H1 (cell line): ENCODE results near the gene BSCL2. TPM values are rescaled to one million over a fixed set of nuclear protein-coding genes. Genes with fewer than 3 reads are reported as not detected.

Source experiments
- ASH2L ChIP-seq: fragments of 200-600, 300-600 bp; sonication (generic); IDR thresholded peaks from one replicate; pipeline ENCODE4 v1.7.1; 2017; ENCODE audit warnings: low read length
- CHD7 ChIP-seq: fragments of 300-600 bp; sonication (generic); IDR thresholded peaks from 2 replicates; pipeline ENCODE4 v1.7.1; 2012; ENCODE audit warnings: low read length, moderate library complexity, mild to moderate bottlenecking, inconsistent platforms; ENCODE audit not compliant: insufficient replicate concordance
- POLR2A ChIP-seq, 2 experiments: IDR thresholded peaks; 1 replicate in 1 of 2; 2 replicates in 1 of 2; pipeline ENCODE4 v1.6.1; 2011; ENCODE audit warnings: low read depth in 2 of 2, low read length in 2 of 2, mild to moderate bottlenecking in 2 of 2; ENCODE audit errors: control extremely low read depth in 1 of 2
- POLR2AphosphoS5 ChIP-seq: IDR thresholded peaks from 2 replicates; pipeline ENCODE4 v1.6.1; 2011; ENCODE audit warnings: low read depth, low read length
- RFX5 ChIP-seq: IDR thresholded peaks from 2 replicates; pipeline ENCODE4 v1.6.1; 2011; ENCODE audit warnings: low read depth, low read length, improper control_type of control experiment, borderline replicate concordance
- SIRT6 ChIP-seq: IDR thresholded peaks from one replicate; pipeline ENCODE4 v1.7.1; 2012; ENCODE audit warnings: low read length, inconsistent platforms
- SP2 ChIP-seq: IDR thresholded peaks from 2 replicates; pipeline ENCODE4 v1.6.1; 2012; ENCODE audit warnings: mild to moderate bottlenecking, low read length, inconsistent platforms
- SP4 ChIP-seq: IDR thresholded peaks from 2 replicates; pipeline ENCODE4 v1.6.1; 2012; ENCODE audit warnings: low read length, inconsistent platforms
- USF2 ChIP-seq: IDR thresholded peaks from 2 replicates; pipeline ENCODE4 v1.6.1; 2011; ENCODE audit warnings: low read length, improper control_type of control experiment
- ZNF274 ChIP-seq: IDR thresholded peaks from 2 replicates; pipeline ENCODE4 v1.7.0; 2012; ENCODE audit warnings: low read length, borderline replicate concordance; ENCODE audit errors: extremely low read depth
- polyA plus RNA-seq, 7 experiments: library from polyadenylated mRNA; depleted of rRNA in 3 of 7; stranded (reverse) in 5 of 7; unstranded in 2 of 7; fragments of >200 nt in 5 of 7; fragments of 200-250 nt in 2 of 7; gene quantifications; 1 replicate in 5 of 7; 2 replicates in 1 of 7; 4 replicates in 1 of 7; pipeline versions ENCODE4 v1.2.1 to v1.2.3, GENCODE V29; 2011 to 2013; ENCODE audit warnings: missing spikeins in 2 of 7, mixed read lengths in 2 of 7
- total RNA-seq: library from RNA; stranded (reverse); fragmentation: NEBNext Ultra II Directional; extraction: Animal tissue kit (Norgen Biotek cat#: 25700); gene quantifications from 2 replicates; pipeline ENCODE4 v1.2.1, GENCODE V29; 2021

Gene BSCL2
- total and polyA plus RNA-seq, 2 of the 8 experiments (the other 6 are each of a cell fraction or from before 2014, with no cell fraction given), result 59.5 to 264 TPM

DNA sequence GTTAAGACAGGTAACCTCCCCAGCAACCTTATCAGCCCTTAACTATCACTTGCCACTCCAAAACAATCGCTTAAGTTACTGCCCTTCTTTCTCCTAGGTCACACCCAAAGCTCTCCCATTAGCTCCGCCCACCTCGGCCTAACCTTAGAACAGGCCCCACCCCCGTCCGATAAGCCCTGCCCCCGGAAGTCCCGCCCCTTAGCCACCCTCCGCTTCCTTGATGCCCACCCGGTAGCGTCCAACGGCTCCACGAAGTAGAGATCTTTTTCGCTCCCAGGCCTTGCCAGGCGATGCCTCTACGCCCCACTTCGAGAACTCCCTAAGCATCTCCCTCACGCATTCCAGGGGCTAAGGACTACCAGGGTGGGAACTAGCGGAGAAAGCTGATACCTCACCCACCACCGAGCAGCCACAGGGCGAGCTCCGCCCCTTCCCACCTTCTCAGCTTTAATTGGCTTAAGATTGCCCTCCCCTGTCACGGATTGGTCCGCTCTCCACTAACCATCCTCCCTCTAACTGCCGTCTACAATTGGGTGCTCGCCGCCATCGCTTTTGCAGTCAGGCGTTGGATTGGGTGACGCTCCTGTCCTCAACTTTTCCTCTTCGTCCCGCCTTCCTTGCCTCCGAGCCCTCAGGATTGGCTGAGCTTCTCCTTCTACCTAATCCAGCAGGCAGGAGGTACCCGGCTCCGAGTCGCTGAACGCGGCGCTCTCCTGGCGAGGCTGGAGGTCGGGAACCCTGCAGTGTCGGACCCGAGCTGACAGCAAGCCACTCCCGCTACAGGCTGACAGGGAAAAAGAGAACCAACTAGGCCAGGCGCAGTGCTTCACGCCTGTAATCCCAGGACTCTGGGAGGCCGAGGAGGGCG lies 46.7 kb upstream of the BSCL2 start, which contains the start of gene ZBTB3 (continued):
- TF ChIP-seq CHD7 (no peak), POLR2AphosphoS5 (peak; percentile 79), ASH2L (no peak), SP4 (peak; percentile 81), ZNF274 (no peak), POLR2A (IDR thresholded peaks at IDR 0.05; ENCODE audit: control extremely low read depth in 1 of 2, low read depth in 2 of 2, low read length in 2 of 2) (peak; percentile 37 to 79), USF2 (no peak), RFX5 (no peak), SIRT6 (no peak), SP2 (peak; percentile 89)
